Hepatocyte (in vitro differentiated cells): ENCODE data around the gene FGD2. TPM values are rescaled to one million over a fixed set of nuclear protein-coding genes. Genes with fewer than 3 reads are reported as not detected.
A peak's percentile ranks its signal among the peaks of the same experiment; 100 is the strongest.

Experiments
- DNase-seq: peaks from one replicate; pipeline ENCODE4 v3.0.0-alpha.2; 2016; ENCODE audit warnings: low spot score
- H2AFZ ChIP-seq: fragments of 200-600 bp; sonication (generic); 2 replicates; pipeline ENCODE4 v1.6.0; 2016; ENCODE audit warnings: antibody characterized with exemption, mild to moderate bottlenecking
- H3K27ac ChIP-seq: fragments of 200-600 bp; sonication (generic); 2 replicates; pipeline ENCODE4 v1.5.1; 2016; ENCODE audit warnings: mild to moderate bottlenecking
- H3K27me3 ChIP-seq: fragments of 200-600 bp; sonication (generic); 2 replicates; pipeline ENCODE4 v1.6.1; 2016
- H3K36me3 ChIP-seq: fragments of 200-600 bp; sonication (generic); replicated peaks from 2 replicates; pipeline ENCODE4 v1.5.1; 2016; ENCODE audit warnings: low read depth; ENCODE audit not compliant: insufficient read depth
- H3K4me1 ChIP-seq: fragments of 200-600 bp; sonication (generic); 2 replicates; pipeline ENCODE4 v1.5.1; 2016; ENCODE audit warnings: mild to moderate bottlenecking, moderate library complexity; ENCODE audit not compliant: insufficient read depth
- H3K4me2 ChIP-seq: fragments of 200-600 bp; sonication (generic); 2 replicates; pipeline ENCODE4 v1.6.0; 2016
- H3K4me3 ChIP-seq: fragments of 200-600 bp; sonication (generic); 2 replicates; pipeline ENCODE4 v1.5.1; 2016; ENCODE audit warnings: mild to moderate bottlenecking
- H3K79me2 ChIP-seq: fragments of 200-600 bp; sonication (generic); 2 replicates; pipeline ENCODE4 v1.6.0; 2017; ENCODE audit warnings: mild to moderate bottlenecking
- H3K9me2 ChIP-seq: fragments of 200-600 bp; sonication (generic); replicated peaks from 2 replicates; pipeline ENCODE4 v1.6.0; 2017; ENCODE audit warnings: mild to moderate bottlenecking; ENCODE audit not compliant: insufficient read depth
- H3K9me3 ChIP-seq: fragments of 200-600 bp; sonication (generic); 2 replicates; pipeline ENCODE4 v1.5.1; 2016; ENCODE audit warnings: low read depth, mild to moderate bottlenecking
- H4K20me1 ChIP-seq: fragments of 200-600 bp; sonication (generic); 2 replicates; pipeline ENCODE4 v1.6.0; 2016; ENCODE audit warnings: mild to moderate bottlenecking; ENCODE audit not compliant: insufficient read depth, poor library complexity, severe bottlenecking
- EZH2 ChIP-seq: fragments of 200-600 bp; sonication (generic); IDR thresholded peaks from 2 replicates; pipeline ENCODE4 v1.6.1; 2016; ENCODE audit warnings: antibody characterized with exemption, mild to moderate bottlenecking, borderline replicate concordance
- EZH2phosphoT487 ChIP-seq: fragments of 200-600 bp; sonication (generic); IDR thresholded peaks from one replicate; pipeline ENCODE4 v1.6.1; 2018; ENCODE audit warnings: antibody characterized with exemption, mild to moderate bottlenecking, low read depth, moderate library complexity; ENCODE audit not compliant: unreplicated experiment, severe bottlenecking
- WGBS: methylation state at CpG from one replicate; pipeline ENCODE4 v1.1.6; 2016; ENCODE audit warnings: low lambda C conversion rate; ENCODE audit errors: missing lambda C conversion rate; 5-methylcytosine and 5-hydroxymethylcytosine counted together
- polyA plus RNA-seq: library from polyadenylated mRNA; unstranded; fragments of >200 nt; fragmentation: Nextera tagmentation; extraction: Ambion mirVana; gene quantifications from 2 replicates; pipeline ENCODE4 v1.2.1, GENCODE V29; 2016
- total RNA-seq: library from RNA; depleted of rRNA; stranded (reverse); fragments of >200 nt; gene quantifications from 2 replicates; pipeline ENCODE4 v1.2.3, GENCODE V29; 2014
- TF ChIP-seq, protein P1 (sequence below): fragments of 200-600 bp; sonication (generic); IDR thresholded peaks from 2 replicates; pipeline ENCODE4 v1.5.1; 2016; ENCODE audit warnings: antibody characterized with exemption, mild to moderate bottlenecking; ENCODE audit not compliant: poor library complexity

The FGD2 gene
- total and polyA plus RNA-seq, 2 experiments from 2014 or later, result 4.6 to 5.2 TPM

DNA sequence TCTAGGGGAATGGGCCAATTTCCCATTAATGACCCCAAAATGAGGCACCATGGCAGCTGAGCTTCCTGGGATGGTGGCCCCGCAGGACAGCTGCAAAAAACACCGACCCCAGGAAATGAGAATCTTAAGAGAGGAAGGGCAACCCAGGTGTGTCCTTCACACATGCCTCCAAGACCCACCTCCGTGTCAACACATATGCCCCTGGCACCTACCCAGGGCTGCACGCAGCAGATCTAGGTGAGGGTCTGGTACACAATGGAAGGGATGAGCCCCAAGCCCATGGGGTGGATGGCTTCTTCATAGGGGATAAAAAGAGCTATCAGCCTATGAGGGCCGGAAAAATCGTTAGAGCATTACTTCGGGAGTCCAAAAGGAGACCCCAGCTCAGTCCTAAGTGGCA is 28.9 kb upstream of the FGD2 start:
- peaks cover 22% of the 10 kb centered on the region for H4K20me1 ChIP-seq
- peaks cover 7% of the 10 kb centered on the region for H3K36me3 ChIP-seq
- H3K27me3 ChIP-seq, result no peaks in the 10 kb centered on the region
- WGBS, result 98% methylated on average over 7 of the region's 7 CpGs
- H3K9me3 ChIP-seq, result no peaks in the 10 kb centered on the region
- H2AFZ ChIP-seq, result no peak overlapping the region
- H3K4me2 ChIP-seq, result no peak overlapping the region
- H3K9me2 ChIP-seq, result no peaks in the 10 kb centered on the region
- TF ChIP-seq EZH2 (no peak), EZH2phosphoT487 (no peak)
- TF ChIP-seq, protein P1, sequence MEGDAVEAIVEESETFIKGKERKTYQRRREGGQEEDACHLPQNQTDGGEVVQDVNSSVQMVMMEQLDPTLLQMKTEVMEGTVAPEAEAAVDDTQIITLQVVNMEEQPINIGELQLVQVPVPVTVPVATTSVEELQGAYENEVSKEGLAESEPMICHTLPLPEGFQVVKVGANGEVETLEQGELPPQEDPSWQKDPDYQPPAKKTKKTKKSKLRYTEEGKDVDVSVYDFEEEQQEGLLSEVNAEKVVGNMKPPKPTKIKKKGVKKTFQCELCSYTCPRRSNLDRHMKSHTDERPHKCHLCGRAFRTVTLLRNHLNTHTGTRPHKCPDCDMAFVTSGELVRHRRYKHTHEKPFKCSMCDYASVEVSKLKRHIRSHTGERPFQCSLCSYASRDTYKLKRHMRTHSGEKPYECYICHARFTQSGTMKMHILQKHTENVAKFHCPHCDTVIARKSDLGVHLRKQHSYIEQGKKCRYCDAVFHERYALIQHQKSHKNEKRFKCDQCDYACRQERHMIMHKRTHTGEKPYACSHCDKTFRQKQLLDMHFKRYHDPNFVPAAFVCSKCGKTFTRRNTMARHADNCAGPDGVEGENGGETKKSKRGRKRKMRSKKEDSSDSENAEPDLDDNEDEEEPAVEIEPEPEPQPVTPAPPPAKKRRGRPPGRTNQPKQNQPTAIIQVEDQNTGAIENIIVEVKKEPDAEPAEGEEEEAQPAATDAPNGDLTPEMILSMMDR, result no peak
- no peak for DNase-seq
- H3K79me2 ChIP-seq, result peaks cover 26% of the 10 kb centered on the region
- H3K27ac ChIP-seq, result no peak overlapping the region
- H3K4me1 ChIP-seq, result no peaks in the 10 kb centered on the region
- no peak overlapping the region for H3K4me3 ChIP-seq

DNA sequence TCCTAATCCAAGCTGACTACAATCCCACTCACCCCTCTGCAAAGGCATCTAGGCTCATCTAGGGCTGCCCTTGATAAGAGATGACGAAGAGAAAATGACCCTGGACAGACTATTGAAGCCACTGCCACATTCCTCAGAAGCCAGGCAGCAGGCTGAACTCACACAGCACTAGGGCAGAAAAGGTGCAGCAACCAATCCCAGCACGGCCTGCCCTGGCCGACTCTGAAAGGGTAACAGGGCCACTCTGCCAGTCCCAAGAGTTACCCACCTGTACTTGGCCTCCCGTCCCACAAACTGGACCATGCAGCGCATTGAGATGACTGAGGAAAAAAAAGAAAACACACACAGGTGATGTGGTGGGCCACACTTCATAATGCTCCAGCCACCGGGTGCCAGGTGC is 28.5 kb upstream of the FGD2 start:
- TF ChIP-seq, protein P1, result no peak
- TF ChIP-seq EZH2 (no peak), EZH2phosphoT487 (no peak)
- peaks cover 26% of the 10 kb centered on the region for H4K20me1 ChIP-seq

DNA sequence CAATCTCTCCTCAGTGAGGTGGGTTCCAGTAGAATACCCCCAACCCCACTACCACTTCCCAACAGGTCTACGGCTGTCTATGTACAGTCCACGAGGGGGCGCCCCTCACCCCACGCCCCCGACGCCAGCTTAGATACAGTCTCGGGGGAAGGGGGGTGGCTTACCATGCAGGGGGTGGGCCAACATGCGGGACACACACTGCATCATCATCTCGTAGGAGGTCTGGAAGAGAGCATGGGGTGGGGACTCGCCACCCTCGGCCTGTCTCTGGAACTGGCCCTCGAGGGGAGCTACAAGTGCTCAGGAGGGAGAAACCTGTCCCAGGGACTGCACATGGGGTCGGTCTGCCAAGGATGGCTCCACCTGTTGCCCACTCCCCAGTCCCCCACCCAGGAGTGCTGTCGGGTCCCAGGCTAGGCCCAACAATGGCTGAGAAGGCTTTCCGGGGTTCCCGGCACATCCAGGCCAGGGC is 27.9 kb upstream of the FGD2 start:
- no peak for DNase-seq
- Histone ChIP-seq H4K20me1 (peaks cover 31% of the 10 kb centered on the region), H3K4me3 (no peak overlapping the region), H3K79me2 (peaks cover 36% of the 10 kb centered on the region), H3K4me2 (no peak overlapping the region), H3K36me3 (peaks cover 7% of the 10 kb centered on the region), H3K9me2 (no peaks in the 10 kb centered on the region), H3K27ac (no peak overlapping the region), H3K4me1 (no peaks in the 10 kb centered on the region), H3K9me3 (no peaks in the 10 kb centered on the region), H2AFZ (no peak overlapping the region), H3K27me3 (no peaks in the 10 kb centered on the region)
- WGBS, result 94% methylated on average over 13 of the region's 16 CpGs
- no peak for TF ChIP-seq EZH2phosphoT487
- TF ChIP-seq, protein P1, result peak; percentile 16
- no peak for TF ChIP-seq EZH2

More for the DNA sequence above, 28.5 kb upstream of the FGD2 start:
- peaks cover 30% of the 10 kb centered on the region for H3K79me2 ChIP-seq
- no peaks in the 10 kb centered on the region for H3K27me3 ChIP-seq
- no peak overlapping the region for H3K27ac ChIP-seq
- H2AFZ ChIP-seq, result no peak overlapping the region
- H3K4me1 ChIP-seq, result no peaks in the 10 kb centered on the region
- peaks cover 7% of the 10 kb centered on the region for H3K36me3 ChIP-seq
- WGBS, result 98% methylated on average over 6 of the region's 6 CpGs
- H3K9me3 ChIP-seq, result no peaks in the 10 kb centered on the region
- no peak overlapping the region for H3K4me3 ChIP-seq
- H3K9me2 ChIP-seq, result no peaks in the 10 kb centered on the region
- no peak overlapping the region for H3K4me2 ChIP-seq
- DNase-seq, result no peak
